RPMI7951 (cell line): ENCODE results near the gene PHACTR1. TPM values are rescaled to one million over a fixed set of nuclear protein-coding genes. Genes with fewer than 3 reads are reported as not detected.
A peak's percentile ranks its signal among the peaks of the same experiment; 100 is the strongest.

ENCODE experiments used
- DNase-seq: peaks from one replicate; pipeline ENCODE4 v3.0.0-alpha.2; 2012; ENCODE audit warnings: low read depth
- total RNA-seq: library from RNA; depleted of rRNA; stranded (reverse); fragments of >200 nt; shearing (Covaris generic); gene quantifications from 2 replicates; pipeline ENCODE4 v1.2.3, GENCODE V29; 2014

Gene PHACTR1
- total RNA-seq, 1 experiment from 2014 or later, result 5.9 TPM

- no peak for DNase-seq
Measured at GRCh38 chr6:13261464-13261994, 545.0 kb downstream of the PHACTR1 start.

- no peak for DNase-seq
Measured at GRCh38 chr6:13262302-13263230, 546.0 kb downstream of the PHACTR1 start.

GRCh38 chr6:13263669-13264068 is 547.1 kb downstream of the PHACTR1 start:
- no peak for DNase-seq

DNA sequence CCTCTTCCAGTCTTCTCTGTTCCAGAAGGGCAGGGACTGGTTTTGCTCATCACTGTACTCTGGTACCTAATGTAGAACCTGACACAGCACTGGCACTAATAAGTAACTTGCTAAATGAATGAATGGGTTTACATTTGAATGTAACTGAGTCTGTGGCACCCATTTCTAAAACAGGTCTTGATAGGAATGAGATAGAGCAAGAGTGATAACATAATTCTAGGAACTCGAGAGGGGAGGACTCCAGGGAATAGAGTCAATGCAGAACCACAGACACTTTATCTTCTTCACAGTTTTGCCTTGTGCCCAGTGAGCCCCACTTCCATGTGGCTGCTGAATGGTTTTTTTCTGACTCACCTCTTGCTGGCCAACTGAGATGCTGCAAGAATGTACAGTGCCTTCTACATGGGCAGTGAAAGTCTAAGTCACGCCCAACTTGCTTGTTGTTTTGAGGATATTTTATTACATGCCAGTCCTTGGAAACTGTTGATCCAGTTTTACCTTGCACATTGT is 550.6 kb downstream of the PHACTR1 start:
- DNase-seq, result peak; percentile 43

DNA sequence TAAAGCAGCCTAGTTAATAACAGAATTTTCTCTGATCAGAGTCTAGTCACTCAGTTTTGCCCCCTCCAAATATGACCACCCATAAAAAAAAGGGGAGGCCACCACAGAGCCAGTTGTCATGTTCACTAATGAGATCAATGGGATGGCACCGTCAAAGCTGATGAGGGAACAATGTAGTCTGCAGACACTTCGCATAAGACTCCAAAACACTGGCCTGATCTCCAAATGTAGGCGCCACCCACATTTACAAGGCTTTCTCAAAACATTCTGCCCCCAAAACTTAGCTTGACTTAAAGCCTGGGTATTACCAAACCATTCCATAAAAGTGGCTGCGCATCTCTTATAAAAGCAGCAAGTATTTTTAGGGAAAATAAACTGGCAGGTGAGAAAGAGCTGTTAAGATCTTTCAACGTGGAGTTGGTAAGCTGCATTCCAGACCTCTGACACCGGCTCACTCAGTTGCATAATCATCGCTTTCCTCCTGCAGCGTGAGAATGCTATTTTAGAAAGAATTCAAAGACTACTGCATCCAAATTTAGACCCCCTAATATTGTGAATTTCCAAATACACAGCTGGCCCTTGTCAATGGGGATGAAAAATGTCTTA is 552.4 kb downstream of the PHACTR1 start:
- peak; percentile 43 for DNase-seq

DNA sequence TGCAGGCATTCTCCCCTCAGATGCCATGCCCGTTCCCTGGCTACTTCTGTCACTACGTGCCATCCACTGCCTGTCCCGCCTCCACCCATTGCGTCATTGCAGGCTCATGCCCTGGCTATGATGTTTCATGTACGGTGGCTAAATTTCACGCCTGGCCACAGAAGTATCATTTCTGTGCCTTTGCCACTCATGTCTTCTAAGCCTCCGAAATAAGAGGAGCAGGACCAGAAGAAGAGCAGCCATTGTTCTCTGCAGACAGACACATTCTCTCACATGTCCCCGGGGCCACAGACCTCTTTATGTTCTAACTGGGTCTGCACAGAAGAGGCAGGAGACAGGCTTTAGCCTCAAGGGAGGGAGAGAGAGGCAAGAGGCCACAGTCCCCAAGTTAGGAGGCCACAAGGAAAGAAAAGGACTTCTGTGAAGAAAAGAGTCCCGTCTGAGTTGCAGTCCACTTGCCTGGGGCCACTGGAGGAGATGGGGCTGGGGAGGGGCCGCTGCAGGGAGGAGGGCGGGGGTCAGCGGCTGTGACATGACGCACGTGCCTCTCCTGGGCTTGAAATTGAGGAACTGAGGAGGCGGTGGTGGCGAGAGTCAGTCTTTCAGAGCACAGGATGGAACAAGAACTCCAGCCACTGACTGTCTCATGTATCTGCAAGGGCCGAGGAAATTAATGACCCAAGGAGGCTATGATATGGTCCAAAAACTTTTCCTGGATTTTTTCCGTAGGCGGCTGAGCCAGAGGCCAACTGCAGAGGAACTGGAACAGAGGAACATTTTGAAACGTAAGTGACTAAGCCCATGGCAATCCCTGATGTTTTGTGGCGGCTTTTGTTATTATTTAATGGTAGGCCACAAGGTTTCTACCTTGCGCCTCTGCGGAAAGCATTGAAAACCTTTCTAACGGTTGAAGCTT is 555.8 kb downstream of the PHACTR1 start:
- DNase-seq, result peak; percentile 62

GRCh38 chr6:13273202-13273930 is 556.8 kb downstream of the PHACTR1 start:
- peak; percentile 42 for DNase-seq

DNA sequence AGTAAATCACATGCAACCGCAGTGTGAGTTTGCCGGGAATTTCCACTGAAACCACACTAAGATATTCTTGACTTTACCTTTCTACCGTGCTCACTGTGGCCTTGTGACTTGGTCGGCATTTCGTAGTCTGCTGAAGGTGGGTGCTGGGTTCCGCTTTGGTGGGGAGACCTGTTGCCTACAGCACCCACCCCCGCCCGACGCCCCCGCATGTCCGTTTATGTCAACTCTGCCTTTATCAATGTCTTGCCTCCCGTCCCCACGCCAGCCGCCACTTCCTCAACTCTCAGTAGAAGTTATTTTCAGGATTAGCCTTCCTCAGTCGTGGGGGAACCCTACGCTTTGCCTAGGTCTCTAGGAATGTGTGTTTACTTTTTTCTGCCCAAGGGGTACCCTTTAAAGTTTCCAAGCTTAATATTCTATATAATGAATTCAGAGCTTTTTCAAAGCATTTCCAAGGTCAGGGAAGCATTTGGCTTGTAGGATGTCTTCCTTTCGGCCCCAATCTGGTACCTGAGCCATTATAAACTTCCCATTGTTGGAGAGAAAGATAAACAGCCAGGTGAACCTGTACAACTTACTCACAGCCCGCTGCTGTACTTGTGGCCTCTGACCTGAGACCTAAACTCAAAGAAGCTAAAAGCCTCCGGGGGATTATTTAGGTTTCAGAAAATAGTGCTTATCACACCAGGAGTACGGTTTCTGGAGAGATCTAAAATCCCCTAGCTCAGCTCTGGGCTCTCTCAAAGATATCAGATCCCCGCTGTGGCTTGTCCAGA is 557.6 kb downstream of the PHACTR1 start:
- DNase-seq, result peak; percentile 39

DNA sequence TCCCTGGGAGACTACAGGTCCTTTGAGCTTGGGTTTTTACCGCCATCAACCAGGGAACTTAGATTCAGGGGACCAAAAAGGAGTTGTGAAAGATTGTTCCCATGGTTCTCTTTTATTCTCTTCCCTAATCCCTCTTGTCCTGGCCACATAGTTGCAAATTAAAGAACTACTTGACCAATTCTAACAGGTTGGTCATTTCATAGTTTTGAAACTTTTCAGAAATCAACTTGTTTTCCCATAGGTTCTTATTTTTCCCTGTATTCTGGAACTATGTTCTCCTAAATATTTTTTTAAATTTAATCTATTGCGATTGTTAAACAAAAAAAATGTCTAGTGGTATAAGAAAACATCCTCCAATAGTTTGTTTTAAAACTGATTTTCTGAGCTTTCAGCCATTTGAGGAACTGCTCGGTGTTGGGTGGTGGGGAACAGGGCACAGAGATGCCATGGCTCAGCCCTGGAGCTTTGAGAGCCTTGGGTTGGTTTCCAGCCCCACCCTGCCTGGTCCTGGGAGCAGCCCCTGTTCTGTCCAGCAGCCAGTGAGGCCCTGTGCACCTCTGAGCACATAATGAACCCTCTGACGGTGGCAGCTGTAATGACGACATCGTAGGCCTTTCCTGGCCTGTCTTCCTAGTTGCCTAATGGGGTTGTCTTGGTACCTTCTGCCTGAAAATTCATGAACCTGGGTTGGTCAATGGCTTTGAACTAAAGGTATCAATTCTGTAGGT is 558.3 kb downstream of the PHACTR1 start:
- no peak for DNase-seq

- DNase-seq, result no peak
Measured at GRCh38 chr6:13275435-13275989, 558.9 kb downstream of the PHACTR1 start.

GRCh38 chr6:13277231-13277630 is 560.7 kb downstream of the PHACTR1 start:
- DNase-seq, result no peak

DNA sequence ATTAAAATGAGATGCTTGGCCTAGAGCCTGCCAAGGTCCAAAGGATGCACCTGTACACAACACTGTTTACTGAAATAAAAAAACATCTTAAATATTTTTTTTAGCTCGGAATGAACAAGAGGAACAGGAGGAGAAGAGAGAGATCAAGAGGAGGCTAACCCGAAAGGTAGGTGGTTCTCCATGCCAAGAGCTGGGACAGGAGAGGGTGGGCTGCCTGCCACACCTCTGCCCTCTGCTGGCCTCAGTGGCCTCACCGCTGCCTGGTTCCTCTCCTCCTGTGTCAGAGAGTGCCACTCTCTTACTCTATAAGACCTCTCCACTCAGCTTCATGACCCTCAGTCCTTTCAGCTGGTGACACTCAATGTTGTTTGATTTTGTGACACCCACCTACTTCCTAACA is 561.6 kb downstream of the PHACTR1 start:
- DNase-seq, result no peak

- DNase-seq, result peak; percentile 43
Measured at GRCh38 chr6:13278991-13279390, 562.4 kb downstream of the PHACTR1 start.

DNA sequence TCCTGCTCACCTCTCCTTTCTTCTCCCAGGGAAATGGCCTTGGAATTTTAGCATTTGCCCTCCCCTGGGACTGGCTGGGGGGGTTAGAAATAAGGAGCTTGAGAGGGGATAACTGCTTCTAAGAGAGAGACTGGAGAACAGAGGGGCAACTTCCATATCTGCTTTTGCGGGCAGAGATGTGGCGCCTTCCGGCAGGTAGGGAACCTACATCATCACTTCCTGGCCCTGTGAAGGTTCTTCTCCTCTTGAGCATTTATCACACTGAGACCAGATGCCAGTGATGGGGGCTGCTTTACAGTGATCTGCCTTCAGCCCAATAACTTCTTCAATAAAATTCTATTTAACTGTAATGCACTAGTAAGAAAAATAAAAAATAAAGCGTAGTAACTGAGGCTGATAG is 563.7 kb downstream of the PHACTR1 start:
- no peak for DNase-seq

- DNase-seq, result no peak
Measured at GRCh38 chr6:13281686-13282085, 565.1 kb downstream of the PHACTR1 start.

DNA sequence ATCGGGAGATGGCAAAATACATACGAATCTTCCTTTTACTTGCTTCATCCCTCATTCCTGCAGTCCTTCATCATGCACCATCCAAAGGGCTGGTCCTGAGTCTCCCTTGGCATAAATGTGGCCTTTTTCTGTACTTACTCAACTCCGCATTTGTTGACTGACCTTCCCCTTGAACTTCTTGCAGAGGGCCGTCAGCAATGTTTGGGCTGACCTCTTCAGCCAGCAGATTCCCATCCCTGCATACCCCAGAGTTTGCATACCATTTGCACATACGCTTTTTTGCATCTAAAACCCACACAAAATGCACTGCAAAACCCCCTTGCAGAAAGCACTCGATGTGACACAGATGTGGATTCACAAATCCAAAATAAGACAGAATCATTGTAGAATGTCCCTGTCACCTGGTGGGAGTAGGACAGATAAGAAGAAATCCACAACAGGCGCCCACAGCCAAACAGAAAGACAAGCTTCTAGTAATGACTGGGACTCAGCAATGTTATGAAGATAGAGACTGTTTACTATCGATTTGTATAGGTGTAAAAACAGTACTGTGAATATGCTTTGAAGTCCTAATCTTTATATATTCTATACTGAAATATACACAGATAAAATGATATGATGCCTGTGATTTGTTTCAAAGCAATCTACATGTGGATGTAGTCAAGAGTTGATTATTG is 566.0 kb downstream of the PHACTR1 start:
- DNase-seq, result no peak

DNA sequence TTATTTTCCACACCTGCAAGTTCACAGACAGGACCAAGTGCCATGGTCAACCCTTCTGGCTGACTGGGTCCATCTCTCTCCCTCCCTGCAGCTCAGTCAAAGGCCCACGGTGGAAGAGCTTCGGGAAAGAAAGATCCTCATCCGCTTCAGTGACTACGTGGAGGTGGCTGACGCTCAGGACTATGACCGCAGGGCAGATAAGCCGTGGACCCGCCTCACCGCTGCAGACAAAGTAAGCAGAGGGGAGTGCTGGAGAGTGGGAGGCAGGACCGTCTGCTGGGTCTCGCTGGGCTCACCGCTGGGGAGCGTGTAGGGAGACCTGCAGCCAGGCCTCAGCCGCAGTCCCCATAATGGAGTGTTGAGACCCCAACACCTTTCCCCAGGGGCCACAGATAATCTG is 566.8 kb downstream of the PHACTR1 start:
- no peak for DNase-seq

GRCh38 chr6:13284646-13285045 is 568.1 kb downstream of the PHACTR1 start:
- no peak for DNase-seq

GRCh38 chr6:13285705-13286104 is 569.1 kb downstream of the PHACTR1 start:
- DNase-seq, result no peak
